C4-2B (cell line): ENCODE measurements around the gene TRAPPC3.

ENCODE experiments used
- H3K27ac ChIP-seq: fragments of 450-650 bp; 2 replicates; pipeline ENCODE4 v1.5.1; 2017
- ZFX ChIP-seq: fragments of 450-650 bp; IDR thresholded peaks from 2 replicates; pipeline ENCODE4 v1.6.1; 2017
- TF ChIP-seq, protein P1 (sequence below): fragments of 450-650 bp; conservative IDR thresholded peaks from 2 replicates; pipeline ENCODE4 v1.5.1; 2017; ENCODE audit warnings: mild to moderate bottlenecking

Gene TRAPPC3

GRCh38 chr1:36115200-36115669 is 34.1 kb downstream of the TRAPPC3 start:
- TF ChIP-seq, protein P1, sequence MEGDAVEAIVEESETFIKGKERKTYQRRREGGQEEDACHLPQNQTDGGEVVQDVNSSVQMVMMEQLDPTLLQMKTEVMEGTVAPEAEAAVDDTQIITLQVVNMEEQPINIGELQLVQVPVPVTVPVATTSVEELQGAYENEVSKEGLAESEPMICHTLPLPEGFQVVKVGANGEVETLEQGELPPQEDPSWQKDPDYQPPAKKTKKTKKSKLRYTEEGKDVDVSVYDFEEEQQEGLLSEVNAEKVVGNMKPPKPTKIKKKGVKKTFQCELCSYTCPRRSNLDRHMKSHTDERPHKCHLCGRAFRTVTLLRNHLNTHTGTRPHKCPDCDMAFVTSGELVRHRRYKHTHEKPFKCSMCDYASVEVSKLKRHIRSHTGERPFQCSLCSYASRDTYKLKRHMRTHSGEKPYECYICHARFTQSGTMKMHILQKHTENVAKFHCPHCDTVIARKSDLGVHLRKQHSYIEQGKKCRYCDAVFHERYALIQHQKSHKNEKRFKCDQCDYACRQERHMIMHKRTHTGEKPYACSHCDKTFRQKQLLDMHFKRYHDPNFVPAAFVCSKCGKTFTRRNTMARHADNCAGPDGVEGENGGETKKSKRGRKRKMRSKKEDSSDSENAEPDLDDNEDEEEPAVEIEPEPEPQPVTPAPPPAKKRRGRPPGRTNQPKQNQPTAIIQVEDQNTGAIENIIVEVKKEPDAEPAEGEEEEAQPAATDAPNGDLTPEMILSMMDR = no peak
- no peak for TF ChIP-seq ZFX
- no peak overlapping the region for H3K27ac ChIP-seq

- no peak overlapping the region for H3K27ac ChIP-seq
- TF ChIP-seq, protein P1 = no peak
- no peak for TF ChIP-seq ZFX
Measured at GRCh38 chr1:36114371-36114770, 34.9 kb downstream of the TRAPPC3 start.

- no peak for TF ChIP-seq ZFX
- TF ChIP-seq, protein P1 = no peak
- no peak overlapping the region for H3K27ac ChIP-seq
Measured at GRCh38 chr1:36112823-36113222, 36.5 kb downstream of the TRAPPC3 start.

GRCh38 chr1:36111151-36111550 is 38.1 kb downstream of the TRAPPC3 start:
- no peak overlapping the region for H3K27ac ChIP-seq
- TF ChIP-seq, protein P1 = no peak
- TF ChIP-seq ZFX = no peak

DNA sequence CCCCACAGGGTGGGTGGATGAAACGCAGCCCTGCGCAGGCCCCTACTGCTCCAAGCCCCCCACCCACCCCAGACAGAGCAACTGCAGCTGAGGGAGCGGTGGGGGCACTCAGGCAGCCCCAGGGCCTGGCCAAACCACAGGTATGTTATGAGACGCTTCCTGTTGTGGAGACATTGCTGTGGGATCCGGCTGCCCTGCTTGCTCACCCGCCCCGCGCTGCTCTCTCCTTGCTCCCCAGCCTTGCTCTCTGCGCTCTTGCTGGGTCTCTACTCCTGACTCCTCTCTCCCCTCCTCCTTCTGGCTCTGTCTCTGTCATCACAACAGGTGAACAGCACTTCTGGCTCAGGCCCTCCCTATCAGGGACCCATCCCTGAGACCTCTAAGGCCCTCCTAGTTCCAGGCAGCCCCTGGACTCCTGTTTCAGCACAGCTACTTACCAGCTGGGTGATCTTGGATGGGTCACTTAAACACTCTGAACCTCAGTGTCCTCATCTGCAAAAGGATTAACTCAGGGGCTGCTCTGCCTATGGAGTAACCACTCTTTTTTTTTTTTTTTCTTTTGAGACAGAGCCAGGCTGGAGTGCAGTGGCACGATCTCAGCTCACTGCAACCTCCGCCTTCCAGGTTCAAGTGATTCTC is 40.1 kb downstream of the TRAPPC3 start:
- no peak overlapping the region for H3K27ac ChIP-seq
- TF ChIP-seq, protein P1 = no peak
- TF ChIP-seq ZFX = no peak

DNA sequence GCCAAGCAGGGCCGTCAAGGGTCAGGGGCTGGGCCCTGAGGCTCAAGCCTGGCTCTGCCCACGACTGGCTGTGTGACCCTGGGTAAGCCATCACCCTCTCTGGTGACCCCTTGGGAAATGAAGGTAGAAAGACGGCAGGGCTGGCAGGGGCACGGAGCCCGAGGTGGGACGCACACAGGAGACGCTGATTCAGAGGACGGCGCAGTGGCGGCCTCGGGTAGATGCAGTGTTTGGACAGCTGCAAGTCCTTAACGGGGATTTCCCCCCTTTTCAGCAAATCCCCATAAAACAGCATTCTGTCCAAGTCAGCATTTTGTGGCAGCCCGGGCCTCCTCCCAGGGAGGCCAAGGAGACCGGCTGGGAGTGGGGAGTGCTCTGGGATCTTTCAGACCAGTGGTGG is 41.0 kb downstream of the TRAPPC3 start:
- no peak overlapping the region for H3K27ac ChIP-seq
- TF ChIP-seq, protein P1 = no peak
- no peak for TF ChIP-seq ZFX

DNA sequence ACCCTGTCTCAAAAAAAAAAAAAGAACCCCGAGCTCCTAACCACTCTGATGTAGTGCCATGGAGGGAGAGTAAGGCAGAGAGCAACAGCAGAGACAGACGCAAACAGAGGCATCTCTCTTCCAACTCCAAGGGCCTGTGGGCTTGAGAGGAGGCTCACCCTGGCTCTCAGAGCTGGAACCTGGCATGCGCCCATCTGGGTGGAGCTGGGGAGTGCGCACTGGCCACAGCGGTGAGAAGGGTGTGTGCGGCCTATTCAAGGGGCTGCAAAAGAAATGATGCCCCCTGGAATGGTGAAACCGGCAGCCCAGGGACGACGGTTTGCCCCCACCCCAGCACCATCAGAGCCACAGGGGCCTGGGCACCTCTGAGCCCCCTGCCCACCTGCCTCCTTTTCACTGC is 41.9 kb downstream of the TRAPPC3 start:
- no peak overlapping the region for H3K27ac ChIP-seq
- TF ChIP-seq ZFX = no peak
- TF ChIP-seq, protein P1 = no peak
